Measurements from ENCODE around the gene NPVF. TPM values are rescaled to one million over a fixed set of nuclear protein-coding genes. Genes with fewer than 3 reads are reported as not detected.

Gene NPVF
- total and polyA plus RNA-seq, 12 donors: not detected

- intact Hi-C loops (cut with DNase I): loop anchor here in 1 of 10 donors (5.0 kb wide), 1 partner anchor 198 kb away; the partner anchor contains the start of gene OSBPL3
Measured at GRCh38 chr7:25179771-25180591, 48.3 kb downstream of the NPVF start.

DNA sequence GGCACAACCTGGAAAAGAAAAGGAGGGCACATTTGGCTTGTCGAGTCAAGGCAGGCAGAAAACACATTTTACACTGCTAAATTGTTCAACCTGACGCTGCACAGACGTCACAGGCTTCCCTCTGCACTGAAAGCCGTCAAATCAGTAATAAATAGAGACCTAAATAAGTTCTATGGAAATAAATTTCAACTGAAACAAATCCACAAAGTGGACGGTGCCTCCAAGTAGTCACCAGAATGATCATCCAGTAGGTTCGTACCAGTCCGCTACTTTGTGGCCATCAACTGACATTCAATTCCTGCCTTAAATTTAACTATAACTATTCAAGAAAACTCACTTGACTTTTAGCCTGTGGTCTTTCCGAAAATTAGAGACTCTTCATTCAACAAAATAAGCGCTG is 49.0 kb downstream of the NPVF start:
- Histone ChIP-seq H3K4me1 (peaks cover 0 to 8% (median 6%) of the 10 kb centered on the region in 9 donors), H3K36me3 (peaks cover 0 to 4% (median 0%) of the 10 kb centered on the region in 9 donors), H3K27ac (peak overlapping the region in 5 of 10 donors; percentile 70 to 92 (median 76)), H3K4me3 (peak overlapping the region; percentile 64 to 95 (median 82)), H3K9me3 (no peaks in the 10 kb centered on the region), H3K27me3 (peaks cover 0 to 4% (median 0%) of the 10 kb centered on the region in 7 donors)
- DNase-seq (no peak), ATAC-seq (no peak)
- WGBS, 2 donors: 70 to 79% methylated on average over 9 of the region's 9 CpGs
- intact Hi-C loops (cut with DNase I): no loop called here
- no peak for TF ChIP-seq CTCF (IDR thresholded peaks at IDR 0.05)

More at GRCh38 chr7:25179771-25180591, 48.3 kb downstream of the NPVF start:
- peak overlapping the region; percentile 64 to 95 (median 82) for H3K4me3 ChIP-seq
- peaks cover 0 to 4% (median 0%) of the 10 kb centered on the region in 9 donors for H3K36me3 ChIP-seq
- H3K4me1 ChIP-seq: peaks cover 0 to 8% (median 6%) of the 10 kb centered on the region in 9 donors
- H3K27me3 ChIP-seq: peaks cover 0 to 4% (median 0%) of the 10 kb centered on the region in 7 donors
- H3K9me3 ChIP-seq: no peaks in the 10 kb centered on the region
- ATAC-seq (peak; percentile 97 to 99 (median 98)), DNase-seq (peak; percentile 91 to 96)
- H3K27ac ChIP-seq: peak overlapping the region in 9 of 10 donors; percentile 52 to 92 (median 73)
- WGBS, 2 donors: 1% methylated on average over 68 to 74 of the region's 74 CpGs
- TF ChIP-seq CTCF (IDR thresholded peaks at IDR 0.05): peak; percentile 90 to 97 (median 93)

Other genes with a start within 250 kb of the NPVF start
- 10 to 100 TPM in 1 of 10 donors, 1 to 10 TPM in 9; 1.8 to 10.6 (median 4.6) TPM for gene OSBPL3, start 248.3 kb downstream of the NPVF start, total RNA-seq
- gene OSBPL3, start 248.3 kb downstream of the NPVF start, polyA plus RNA-seq: 1 to 10 TPM; 1.2 to 2.5 TPM
- gene CYCS, start 103.2 kb downstream of the NPVF start, total RNA-seq: 100 to 1,000 TPM; 440 to 896 (median 676) TPM
- 100 to 1,000 TPM; 315 to 417 TPM for gene CYCS, start 103.2 kb downstream of the NPVF start, polyA plus RNA-seq